Lower lobe of right lung (tissue), 2 donors: ENCODE data around the gene ATG10. TPM values are rescaled to one million over a fixed set of nuclear protein-coding genes. Genes with fewer than 3 reads are reported as not detected.

ENCODE experiments used
- ATAC-seq, 2 donors: fragments of 200-7000 bp; cut with Tn5 transposase; one replicate each; pipeline ENCODE4 v1.9.1; 2020 to 2022; ENCODE audit warnings: mild to moderate bottlenecking in 2 of 2, moderate library complexity in 2 of 2
- DNase-seq: peaks from one replicate; pipeline ENCODE4 v3.0.0-alpha.2; 2020
- H3K27ac ChIP-seq: fragments of 200-600 bp; one replicate; pipeline ENCODE4 v1.8.0; 2022
- H3K27me3 ChIP-seq: fragments of 200-600 bp; one replicate; pipeline ENCODE4 v1.8.0; 2022; ENCODE audit warnings: low read depth
- H3K36me3 ChIP-seq: fragments of 200-600 bp; one replicate; pipeline ENCODE4 v1.8.0; 2022; ENCODE audit warnings: mild to moderate bottlenecking
- H3K4me1 ChIP-seq: fragments of 200-600 bp; one replicate; pipeline ENCODE4 v1.8.0; 2022
- H3K4me3 ChIP-seq: fragments of 200-600 bp; one replicate; pipeline ENCODE4 v1.8.0; 2022; ENCODE audit warnings: mild to moderate bottlenecking
- H3K9me3 ChIP-seq: fragments of 200-600 bp; one replicate; pipeline ENCODE4 v1.8.0; 2022
- intact Hi-C: fragments of 100-400 bp; cut with DNase I; formaldehyde crosslinking; loops from one replicate; pipeline ENCODE4 v1.11.0; 2022
- total RNA-seq: library from RNA; stranded (reverse); fragmentation: NEBNext Ultra II Directional; extraction: Animal tissue kit (Norgen Biotek cat#: 25700); gene quantifications from one replicate; pipeline ENCODE4 v1.2.1, GENCODE V29; 2021
- TF ChIP-seq, protein P1 (sequence below): fragments of 200-600 bp; IDR thresholded peaks from one replicate; pipeline ENCODE4 v1.8.0; 2022; ENCODE audit warnings: antibody characterized with exemption, mild to moderate bottlenecking
- donor health status: DM: no; HTN: yes; CAD: no; lungs with severe emphysema.

ATG10 gene
- total RNA-seq, 1 donor from 2014 or later: 5.4 TPM

DNA sequence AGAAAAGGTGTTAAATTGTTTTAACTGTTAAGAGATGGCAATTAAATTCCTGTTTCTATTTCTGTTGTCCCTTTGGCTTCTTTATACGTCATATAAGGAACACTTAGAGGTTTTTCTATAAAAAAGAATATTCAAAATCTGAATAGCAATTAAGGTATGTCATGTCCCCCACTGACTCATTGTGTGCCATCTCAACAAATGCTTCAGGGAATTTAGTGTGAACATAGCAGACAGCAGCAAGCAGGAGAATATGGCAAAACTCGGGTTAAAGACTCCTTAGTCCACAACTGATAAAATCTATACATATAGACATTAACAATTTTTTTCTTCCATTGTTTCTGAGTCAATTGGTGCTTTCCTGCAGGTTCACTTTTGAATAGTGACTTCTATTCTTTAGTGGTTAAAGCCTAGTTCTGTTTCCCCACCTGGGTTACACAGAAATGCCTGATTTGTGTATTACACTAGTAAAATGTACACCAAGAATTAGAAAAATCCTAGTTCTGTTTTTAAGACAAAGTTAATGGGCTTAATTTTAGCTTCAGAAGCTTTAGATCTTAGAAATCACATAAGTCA is 324.2 kb downstream of the ATG10 start:
- intact Hi-C loops: no loop called here

DNA sequence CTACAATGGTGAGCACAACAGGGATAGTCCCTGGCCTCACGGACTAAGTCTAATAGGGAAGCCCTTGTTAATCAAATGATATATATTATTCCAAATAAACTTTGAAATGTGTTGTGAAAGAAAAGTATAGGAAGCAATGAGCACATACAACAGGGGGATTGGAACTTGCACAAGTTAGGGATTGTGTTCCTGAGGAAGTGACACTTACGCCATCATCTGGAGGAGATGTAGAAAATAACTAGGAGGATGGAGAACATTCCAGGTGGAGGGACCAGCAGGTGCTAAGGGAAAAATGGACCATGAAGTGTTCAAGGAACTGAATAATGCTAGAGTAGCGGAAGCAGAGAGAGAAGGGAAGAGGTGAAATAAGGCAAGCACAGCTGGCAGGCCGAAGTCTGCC is 325.1 kb downstream of the ATG10 start:
- no peak overlapping the region for H3K27ac ChIP-seq
- no peak for DNase-seq
- H3K36me3 ChIP-seq: no peaks in the 10 kb centered on the region
- H3K9me3 ChIP-seq: no peaks in the 10 kb centered on the region
- no peaks in the 10 kb centered on the region for H3K27me3 ChIP-seq
- ATAC-seq: no peak
- H3K4me3 ChIP-seq: no peak overlapping the region
- TF ChIP-seq, protein P1, sequence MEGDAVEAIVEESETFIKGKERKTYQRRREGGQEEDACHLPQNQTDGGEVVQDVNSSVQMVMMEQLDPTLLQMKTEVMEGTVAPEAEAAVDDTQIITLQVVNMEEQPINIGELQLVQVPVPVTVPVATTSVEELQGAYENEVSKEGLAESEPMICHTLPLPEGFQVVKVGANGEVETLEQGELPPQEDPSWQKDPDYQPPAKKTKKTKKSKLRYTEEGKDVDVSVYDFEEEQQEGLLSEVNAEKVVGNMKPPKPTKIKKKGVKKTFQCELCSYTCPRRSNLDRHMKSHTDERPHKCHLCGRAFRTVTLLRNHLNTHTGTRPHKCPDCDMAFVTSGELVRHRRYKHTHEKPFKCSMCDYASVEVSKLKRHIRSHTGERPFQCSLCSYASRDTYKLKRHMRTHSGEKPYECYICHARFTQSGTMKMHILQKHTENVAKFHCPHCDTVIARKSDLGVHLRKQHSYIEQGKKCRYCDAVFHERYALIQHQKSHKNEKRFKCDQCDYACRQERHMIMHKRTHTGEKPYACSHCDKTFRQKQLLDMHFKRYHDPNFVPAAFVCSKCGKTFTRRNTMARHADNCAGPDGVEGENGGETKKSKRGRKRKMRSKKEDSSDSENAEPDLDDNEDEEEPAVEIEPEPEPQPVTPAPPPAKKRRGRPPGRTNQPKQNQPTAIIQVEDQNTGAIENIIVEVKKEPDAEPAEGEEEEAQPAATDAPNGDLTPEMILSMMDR: no peak
- no peaks in the 10 kb centered on the region for H3K4me1 ChIP-seq
- intact Hi-C loops: no loop called here

More for the DNA sequence above, 324.2 kb downstream of the ATG10 start:
- Histone ChIP-seq H3K4me1 (no peaks in the 10 kb centered on the region), H3K27me3 (no peaks in the 10 kb centered on the region), H3K9me3 (no peaks in the 10 kb centered on the region), H3K4me3 (no peak overlapping the region), H3K27ac (no peak overlapping the region), H3K36me3 (no peaks in the 10 kb centered on the region)
- ATAC-seq: no peak
- TF ChIP-seq, protein P1: no peak
- no peak for DNase-seq

DNA sequence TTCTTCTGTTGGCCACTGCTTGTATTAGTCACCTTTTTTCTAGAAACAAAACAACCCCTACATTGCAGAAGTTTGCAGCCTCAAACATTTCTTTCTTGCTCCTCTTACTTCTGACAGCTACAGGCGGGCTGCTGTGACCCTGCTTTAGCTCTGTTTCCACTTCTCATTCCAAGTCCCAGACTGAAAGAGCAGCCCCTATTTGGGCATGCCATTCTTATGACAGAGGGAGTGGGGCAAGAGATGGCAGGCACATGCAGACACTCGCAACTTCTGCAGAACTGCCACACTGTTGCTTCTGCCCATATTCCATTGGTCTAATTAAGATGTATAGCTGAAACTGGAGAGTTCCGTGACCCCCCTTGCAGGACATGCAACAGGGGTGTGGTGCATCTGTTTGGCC is 325.9 kb downstream of the ATG10 start:
- ATAC-seq (no peak), DNase-seq (no peak)
- Histone ChIP-seq H3K4me3 (no peak overlapping the region), H3K36me3 (no peaks in the 10 kb centered on the region), H3K27me3 (no peaks in the 10 kb centered on the region), H3K9me3 (no peaks in the 10 kb centered on the region), H3K27ac (no peak overlapping the region), H3K4me1 (no peaks in the 10 kb centered on the region)
- TF ChIP-seq, protein P1: no peak
- intact Hi-C loops: no loop called here

DNA sequence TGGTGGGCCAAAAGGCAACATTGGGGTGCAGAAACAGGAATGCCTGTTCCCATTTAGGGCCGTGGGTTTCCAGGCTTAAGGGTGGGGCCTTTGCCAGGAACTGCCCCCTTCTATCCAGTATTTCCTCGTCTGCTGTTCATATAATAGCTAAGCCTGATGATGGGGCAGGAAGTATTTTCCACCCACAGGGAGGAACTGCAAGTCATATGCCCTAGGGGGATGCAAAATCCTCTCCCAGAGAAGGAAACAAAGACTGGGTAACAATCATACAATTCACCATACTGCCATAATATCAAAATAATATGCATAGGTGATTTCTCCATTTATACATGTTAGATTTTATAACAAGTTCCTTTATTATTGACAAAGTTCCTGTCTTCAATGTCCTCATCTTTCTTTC is 326.8 kb downstream of the ATG10 start:
- Histone ChIP-seq H3K4me3 (no peak overlapping the region), H3K4me1 (no peaks in the 10 kb centered on the region), H3K27ac (no peak overlapping the region), H3K9me3 (no peaks in the 10 kb centered on the region), H3K27me3 (no peaks in the 10 kb centered on the region), H3K36me3 (no peaks in the 10 kb centered on the region)
- intact Hi-C loops: no loop called here
- DNase-seq (no peak), ATAC-seq (no peak)
- TF ChIP-seq, protein P1: no peak

DNA sequence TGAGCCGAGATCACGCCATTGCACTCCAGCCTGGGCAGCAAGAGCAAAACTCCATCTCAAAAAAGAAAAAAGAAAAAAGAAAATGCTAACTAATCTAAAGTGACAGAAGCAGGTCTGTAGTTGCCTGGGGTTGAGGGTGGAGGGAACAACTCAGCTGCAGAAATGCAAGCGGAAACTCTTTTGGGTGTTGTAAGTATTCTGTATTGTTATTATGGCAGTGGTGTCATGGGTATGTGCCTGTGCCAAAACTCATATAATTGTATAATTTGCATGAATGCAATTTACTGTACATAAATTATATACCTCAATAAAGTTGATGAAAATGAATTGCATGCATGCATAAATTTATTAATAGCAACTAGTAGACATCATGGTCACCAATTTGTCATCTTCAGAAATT is 329.4 kb downstream of the ATG10 start:
- Histone ChIP-seq H3K4me1 (no peaks in the 10 kb centered on the region), H3K4me3 (no peak overlapping the region), H3K27ac (no peak overlapping the region), H3K9me3 (no peaks in the 10 kb centered on the region), H3K36me3 (no peaks in the 10 kb centered on the region), H3K27me3 (no peaks in the 10 kb centered on the region)
- DNase-seq (no peak), ATAC-seq (no peak)
- intact Hi-C loops: no loop called here
- TF ChIP-seq, protein P1: no peak

Other genes starting within 250 kb of the ATG10 start
- 41.1 TPM for gene SSBP2, start 220.9 kb upstream of the ATG10 start, total RNA-seq